GM11168 (cell line): ENCODE data around the gene C19orf33.

Source experiments
- in situ Hi-C: fragments of 300-500 bp; cut with MboI; formaldehyde crosslinking; loops from one replicate; pipeline ENCODE4 v1.12.0; 2022; ENCODE audit warnings: low sequenced_read_pairs; ENCODE audit not compliant: unreplicated experiment

C19orf33 gene

GRCh38 chr19:38307597-38307996, 3.5 kb downstream of the C19orf33 start:
- in situ Hi-C loops, result no loop called here

DNA sequence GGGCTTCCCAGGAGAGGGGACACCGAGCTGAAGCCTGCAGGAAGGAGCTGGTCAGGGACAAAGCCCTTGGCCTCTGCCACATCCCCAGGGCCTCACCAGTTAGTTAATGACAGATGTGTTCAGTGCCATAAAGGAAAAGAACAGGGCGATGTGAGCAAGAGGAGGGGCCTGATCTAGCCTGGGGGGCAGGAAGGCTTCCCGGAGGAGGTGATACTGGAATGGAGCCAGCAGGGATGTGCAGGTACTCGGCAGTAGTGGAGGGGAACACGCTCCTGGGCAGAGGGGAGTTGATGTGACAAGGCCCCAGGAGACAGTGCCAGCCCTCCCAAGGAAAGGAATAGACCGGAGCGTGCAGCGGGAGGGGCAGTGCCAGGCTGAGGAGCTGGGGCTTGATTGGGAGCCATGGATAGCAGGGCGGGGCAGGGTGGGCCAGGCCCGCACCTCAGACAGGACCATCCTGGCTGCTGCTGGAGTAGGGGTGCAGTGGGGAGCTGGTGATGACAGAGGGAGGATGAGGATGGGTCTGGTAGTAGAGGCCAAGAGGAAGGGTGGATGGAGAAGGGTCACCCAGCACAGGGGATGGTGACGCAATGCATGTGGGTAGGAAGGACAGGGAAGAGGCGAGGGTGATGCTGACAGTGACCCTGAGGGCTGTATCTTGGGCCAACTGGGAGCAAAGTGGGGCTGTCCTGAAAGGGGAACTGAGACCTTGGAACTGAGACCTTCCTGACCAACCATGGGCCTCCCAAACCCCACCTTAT, 4.1 kb downstream of the C19orf33 start:
- in situ Hi-C loops, result no loop called here

- in situ Hi-C loops, result no loop called here
Measured at GRCh38 chr19:38308926-38309614, 5.0 kb downstream of the C19orf33 start.

GRCh38 chr19:38309615-38310278, 5.7 kb downstream of the C19orf33 start:
- in situ Hi-C loops, result no loop called here

DNA sequence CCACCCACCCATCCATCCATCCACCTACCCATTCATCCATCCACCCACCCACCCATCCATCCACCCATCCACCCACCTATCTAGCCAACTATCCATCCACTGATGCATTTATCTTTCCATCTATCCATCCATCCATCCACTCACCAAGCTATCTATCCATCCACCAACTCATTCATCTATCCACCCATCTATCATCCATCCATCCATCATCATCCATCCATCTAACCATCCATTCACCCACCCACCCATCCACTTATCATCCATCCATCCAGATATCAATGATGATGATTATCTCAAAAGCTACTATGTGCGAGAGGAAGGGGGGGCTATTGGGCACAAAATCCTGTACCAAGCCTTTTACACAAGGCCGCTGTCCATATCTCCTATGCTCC, 6.2 kb downstream of the C19orf33 start:
- in situ Hi-C loops, result no loop called here

DNA sequence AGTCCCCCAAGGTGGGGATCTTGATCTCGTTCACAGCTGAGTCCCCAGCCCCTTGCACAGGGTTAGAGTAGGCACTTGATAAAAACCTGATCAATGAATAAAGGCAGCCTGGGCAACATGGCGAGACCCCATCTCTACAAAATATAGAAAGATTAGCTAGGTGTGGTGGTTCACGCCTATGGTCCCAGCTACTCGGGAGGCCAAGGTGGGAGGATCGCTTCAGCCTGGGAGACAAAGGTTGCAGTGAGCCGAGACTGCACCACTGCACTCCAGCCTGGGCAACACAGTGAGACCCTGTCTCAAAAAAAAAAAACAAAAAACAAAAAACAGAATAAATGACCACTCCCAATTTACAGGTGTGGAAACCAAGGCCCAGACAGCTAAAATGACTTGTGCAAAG, 6.9 kb downstream of the C19orf33 start:
- in situ Hi-C loops, result no loop called here

DNA sequence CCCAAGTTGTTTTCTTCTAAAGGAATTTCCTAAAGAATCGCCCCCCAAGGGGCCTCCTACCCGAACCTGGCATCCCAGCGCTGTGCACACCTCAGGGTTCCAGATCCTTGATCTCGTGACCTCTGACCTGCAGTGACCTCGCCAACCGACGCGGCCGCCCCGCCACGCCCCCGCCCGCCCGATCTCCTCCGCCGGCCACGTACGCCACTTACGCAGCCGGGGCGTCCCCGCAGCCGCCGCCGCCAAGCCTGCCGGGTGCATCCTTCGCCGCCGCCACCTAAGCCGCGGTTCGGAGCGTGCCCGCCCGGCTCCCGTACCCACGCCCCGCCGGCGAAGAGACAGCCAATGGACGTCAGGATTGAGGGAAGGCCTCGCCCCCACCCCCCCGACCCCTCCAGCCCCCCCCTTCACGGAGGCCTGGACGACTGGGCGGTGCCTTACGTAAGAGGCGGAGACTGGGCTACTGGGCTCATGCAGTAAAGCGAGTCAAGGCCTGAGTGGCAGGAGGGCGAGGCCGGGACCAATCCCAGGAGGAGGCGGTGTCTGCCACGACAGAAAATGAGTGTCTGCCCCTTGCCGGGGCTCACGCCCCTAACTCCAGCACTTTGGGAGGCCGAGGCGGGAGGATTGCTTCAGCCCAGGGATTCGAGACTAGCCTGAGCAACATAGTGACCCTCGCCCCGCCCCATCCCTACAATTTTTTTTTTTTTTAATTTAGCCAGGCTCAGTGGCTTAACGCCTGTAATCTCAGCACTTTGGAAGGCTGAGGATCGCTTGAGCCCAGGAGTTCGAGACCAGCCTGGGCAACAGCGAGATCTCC, 11.8 kb downstream of the C19orf33 start, which contains the start of gene YIF1B:
Gene YIF1B (minus strand): TSS at position 291 of the 820 bp plus-strand sequence. CDS start 30 bp downstream, at position 261.
- in situ Hi-C loops, result no loop called here

DNA sequence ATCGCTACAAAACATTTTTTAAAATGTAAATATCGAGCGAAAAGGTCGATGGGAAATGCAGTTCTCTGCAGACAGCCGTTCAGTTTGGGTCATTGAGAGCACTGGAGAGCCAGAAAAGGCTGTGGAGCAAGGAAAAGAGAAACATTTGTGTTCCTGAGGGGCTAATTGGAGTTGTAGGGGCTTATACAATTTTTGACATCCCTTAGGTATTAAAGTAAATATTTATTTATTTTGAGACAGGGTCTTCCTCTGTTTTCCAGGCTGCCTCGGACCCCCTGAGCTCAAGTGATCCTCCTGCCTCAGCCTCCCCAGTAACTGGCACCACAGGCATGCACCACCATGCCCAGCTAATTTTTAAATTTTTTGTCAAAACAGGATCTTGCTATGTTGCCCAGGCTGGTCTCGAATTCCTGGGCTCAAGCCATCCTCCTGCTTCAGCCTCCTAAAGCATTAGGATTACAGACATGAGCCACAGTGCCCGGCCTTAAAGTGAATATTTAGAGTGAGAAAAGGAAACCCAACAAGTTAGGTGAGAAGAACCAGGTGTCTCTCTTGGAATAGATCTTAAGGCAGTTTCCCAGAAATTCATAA, 12.5 kb downstream of the C19orf33 start:
- in situ Hi-C loops, result no loop called here

DNA sequence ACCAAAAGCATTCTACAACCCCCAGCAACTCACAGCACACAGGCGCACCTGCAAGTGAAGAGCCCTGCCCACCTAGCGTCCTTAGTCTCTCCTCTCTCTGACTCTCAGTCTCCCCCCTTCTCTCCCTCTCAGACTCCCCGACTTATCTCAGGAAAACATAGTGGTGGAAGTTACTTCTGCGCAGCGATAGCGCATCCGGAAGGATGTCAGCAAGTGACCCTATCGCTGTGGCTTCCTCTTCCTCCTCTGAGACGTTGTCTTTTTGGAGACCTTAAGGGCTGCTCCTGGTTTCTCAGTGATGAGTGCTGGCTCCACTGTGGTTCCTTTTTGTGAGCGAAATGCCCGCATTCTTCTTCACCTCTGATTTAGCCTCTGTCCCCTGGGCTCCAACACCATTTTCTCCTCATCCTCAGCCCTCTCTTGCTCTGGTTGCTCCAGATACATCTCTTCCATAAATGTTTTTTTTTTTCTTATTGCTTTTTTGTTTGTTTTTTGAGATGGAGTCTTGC, 13.1 kb downstream of the C19orf33 start:
- in situ Hi-C loops, result no loop called here

DNA sequence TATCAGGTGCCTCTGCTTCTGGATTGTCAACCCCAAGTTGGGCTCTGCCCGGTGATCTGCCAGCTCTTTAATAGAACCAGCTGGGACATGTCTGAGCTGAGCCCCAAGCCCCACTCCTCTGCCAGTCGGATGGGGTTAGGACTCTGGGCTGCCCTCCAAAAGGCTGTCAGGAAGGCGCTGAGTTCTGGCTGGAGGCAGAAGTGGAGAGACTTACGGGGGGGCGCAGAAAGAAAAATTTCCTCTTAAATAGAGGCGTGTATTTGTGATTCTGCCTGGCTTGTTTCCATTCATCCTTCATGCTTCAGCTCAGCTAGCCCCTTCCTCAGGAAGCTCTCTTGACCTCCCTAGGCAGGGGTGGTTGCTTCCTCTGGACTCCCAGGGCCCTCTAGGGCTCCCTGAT, 14.6 kb downstream of the C19orf33 start:
- in situ Hi-C loops, result no loop called here

GRCh38 chr19:38319421-38320258, 15.6 kb downstream of the C19orf33 start, which contains the start of gene KCNK6:
TSS of gene KCNK6 (plus strand) at chr19:38319845. CDS start at chr19:38319951, 106 bp downstream.
- in situ Hi-C loops, result no loop called here

- in situ Hi-C loops, result no loop called here
Measured at GRCh38 chr19:38320969-38321339, 16.9 kb downstream of the C19orf33 start.

- in situ Hi-C loops, result no loop called here
Measured at GRCh38 chr19:38321646-38322196, 17.7 kb downstream of the C19orf33 start.

DNA sequence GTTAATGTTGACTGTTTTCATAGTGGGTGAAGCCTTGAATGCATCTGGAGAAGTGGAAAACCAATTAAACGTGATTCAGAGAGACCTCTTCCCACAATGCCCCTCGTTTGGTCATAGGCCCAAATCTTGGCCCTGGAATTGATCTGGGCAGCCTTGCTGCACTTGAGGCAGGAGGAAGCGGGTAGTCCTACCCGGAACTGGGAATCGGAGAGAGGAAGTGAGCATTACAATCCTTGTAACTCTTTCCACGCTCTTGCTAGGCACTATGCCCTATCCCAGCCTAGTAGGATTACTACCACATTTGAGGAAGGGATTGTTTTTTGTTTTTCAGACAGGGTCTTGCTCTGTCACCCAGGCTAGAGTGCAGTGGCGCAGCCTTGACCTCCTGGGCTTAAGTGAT, 19.2 kb downstream of the C19orf33 start:
- in situ Hi-C loops, result no loop called here

GRCh38 chr19:38324431-38324830, 20.4 kb downstream of the C19orf33 start:
- in situ Hi-C loops, result no loop called here

DNA sequence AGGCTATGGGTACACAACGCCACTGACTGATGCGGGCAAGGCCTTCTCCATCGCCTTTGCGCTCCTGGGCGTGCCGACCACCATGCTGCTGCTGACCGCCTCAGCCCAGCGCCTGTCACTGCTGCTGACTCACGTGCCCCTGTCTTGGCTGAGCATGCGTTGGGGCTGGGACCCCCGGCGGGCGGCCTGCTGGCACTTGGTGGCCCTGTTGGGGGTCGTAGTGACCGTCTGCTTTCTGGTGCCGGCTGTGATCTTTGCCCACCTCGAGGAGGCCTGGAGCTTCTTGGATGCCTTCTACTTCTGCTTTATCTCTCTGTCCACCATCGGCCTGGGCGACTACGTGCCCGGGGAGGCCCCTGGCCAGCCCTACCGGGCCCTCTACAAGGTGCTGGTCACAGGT, 22.5 kb downstream of the C19orf33 start:
- in situ Hi-C loops, result no loop called here

DNA sequence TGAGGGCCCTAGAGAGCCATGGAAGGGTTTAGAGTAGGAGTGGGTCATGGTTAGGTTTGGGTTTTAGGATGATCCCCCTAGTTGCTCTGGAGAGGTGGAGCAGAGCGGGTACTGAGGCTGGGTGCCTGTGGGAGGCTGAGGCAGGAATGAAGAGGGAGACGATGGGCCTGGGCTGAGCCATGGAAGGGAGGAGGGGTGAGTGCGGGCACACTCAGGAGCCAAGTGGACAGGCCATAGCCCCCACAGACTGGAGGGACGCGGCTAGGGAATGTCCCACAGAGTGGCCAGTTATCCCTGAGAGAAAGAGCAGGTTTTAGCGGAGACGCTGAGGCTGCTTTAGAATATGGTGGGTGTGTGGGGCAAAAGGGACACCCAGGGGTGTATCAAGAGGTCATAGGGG, 25.6 kb downstream of the C19orf33 start:
- in situ Hi-C loops, result loop anchor here (5.0 to 10.0 kb wide), 2 partner anchors 87 to 425 kb away; partner anchors contain the start of genes SIPA1L3 and WDR87

DNA sequence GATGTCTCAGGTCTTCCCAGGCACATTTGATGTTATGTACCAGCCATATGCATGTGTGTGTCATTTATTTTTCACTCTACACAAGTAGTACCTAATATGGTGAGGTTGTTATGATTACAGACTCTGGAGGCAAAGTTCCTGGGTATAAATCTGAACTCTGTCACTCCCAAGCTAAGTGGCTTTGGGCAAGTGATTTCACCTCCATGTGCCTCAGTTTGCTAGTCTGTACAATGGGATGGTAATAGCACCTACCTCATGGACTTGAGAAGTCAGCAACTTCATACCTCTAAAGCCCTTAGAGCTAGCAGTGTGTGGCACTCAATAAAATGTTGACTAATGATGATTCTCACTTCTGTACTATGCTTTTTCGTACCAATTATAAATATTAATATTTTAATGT, 27.7 kb downstream of the C19orf33 start:
- in situ Hi-C loops, result loop anchor here (5.0 to 10.0 kb wide), 2 partner anchors 89 to 427 kb away; partner anchors contain the start of genes SIPA1L3 and WDR87
